ENCODE data around the gene COL4A2.

The COL4A2 gene

DNA sequence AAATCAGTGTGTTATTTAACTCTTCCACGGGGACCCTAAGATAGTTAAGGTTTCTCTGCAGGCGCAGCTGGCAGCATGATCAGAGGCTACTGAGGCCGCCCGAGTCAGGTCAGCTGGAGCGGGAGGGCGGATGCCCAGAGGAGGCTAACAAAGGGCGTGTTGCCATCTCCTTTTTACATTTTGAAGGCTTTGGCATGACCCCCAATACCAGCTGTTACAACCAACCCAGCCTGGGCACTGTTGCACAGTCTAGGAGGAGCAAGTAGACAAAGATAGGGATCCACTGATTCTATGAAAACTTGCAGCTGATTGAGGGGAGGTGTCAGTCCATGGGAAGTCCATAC, 15.7 kb downstream of the COL4A2 start:
- DNase-seq (ENCODE audit: low read depth) = no peak
- TF ChIP-seq, protein P1, sequence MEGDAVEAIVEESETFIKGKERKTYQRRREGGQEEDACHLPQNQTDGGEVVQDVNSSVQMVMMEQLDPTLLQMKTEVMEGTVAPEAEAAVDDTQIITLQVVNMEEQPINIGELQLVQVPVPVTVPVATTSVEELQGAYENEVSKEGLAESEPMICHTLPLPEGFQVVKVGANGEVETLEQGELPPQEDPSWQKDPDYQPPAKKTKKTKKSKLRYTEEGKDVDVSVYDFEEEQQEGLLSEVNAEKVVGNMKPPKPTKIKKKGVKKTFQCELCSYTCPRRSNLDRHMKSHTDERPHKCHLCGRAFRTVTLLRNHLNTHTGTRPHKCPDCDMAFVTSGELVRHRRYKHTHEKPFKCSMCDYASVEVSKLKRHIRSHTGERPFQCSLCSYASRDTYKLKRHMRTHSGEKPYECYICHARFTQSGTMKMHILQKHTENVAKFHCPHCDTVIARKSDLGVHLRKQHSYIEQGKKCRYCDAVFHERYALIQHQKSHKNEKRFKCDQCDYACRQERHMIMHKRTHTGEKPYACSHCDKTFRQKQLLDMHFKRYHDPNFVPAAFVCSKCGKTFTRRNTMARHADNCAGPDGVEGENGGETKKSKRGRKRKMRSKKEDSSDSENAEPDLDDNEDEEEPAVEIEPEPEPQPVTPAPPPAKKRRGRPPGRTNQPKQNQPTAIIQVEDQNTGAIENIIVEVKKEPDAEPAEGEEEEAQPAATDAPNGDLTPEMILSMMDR (conservative IDR thresholded peaks at IDR 0.05; ENCODE audit: low read length) = no peak
- no peak overlapping the region for H3K4me3 ChIP-seq (ENCODE audit: low read length)

DNA sequence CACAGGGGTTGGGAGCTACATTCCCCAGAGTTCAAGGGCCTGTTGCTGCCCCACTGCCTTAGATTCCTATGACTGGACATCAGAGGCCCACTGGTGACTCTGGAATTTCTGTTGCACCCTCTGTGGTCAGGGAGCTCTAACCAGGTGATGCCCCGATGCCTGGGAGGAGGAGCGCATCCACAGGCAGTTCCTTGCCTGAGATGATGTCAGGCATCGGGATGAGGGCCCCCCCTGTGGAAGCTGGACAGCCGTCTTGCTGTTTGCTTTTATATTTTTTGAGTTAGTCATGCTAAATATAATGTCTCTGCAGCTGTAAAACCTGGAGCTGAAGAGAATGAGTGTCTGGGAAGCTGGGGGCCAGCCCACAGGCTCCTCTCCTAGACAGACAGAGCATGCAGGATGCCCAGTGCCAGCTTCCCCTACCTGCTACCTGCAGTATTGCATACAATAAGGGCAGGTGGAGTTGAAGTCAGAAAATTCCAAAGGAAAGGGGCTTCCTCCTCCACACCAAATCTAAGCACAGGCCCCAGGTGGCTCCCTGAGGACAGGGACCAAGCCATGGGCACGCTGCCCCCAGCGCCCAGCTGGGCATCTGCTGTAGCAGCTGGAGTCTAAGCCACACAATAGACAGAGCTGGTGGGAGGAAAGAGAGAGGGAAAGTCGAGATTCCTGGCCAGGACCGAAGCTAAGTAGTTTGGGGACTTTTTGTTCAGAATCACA, 16.2 kb downstream of the COL4A2 start:
- TF ChIP-seq, protein P1 (conservative IDR thresholded peaks at IDR 0.05; ENCODE audit: low read length) = peak; percentile 5; the same call in 1 of the 2 replicates
- peak; percentile 89 for DNase-seq (ENCODE audit: low read depth)
- no peak overlapping the region for H3K4me3 ChIP-seq (ENCODE audit: low read length)

DNA sequence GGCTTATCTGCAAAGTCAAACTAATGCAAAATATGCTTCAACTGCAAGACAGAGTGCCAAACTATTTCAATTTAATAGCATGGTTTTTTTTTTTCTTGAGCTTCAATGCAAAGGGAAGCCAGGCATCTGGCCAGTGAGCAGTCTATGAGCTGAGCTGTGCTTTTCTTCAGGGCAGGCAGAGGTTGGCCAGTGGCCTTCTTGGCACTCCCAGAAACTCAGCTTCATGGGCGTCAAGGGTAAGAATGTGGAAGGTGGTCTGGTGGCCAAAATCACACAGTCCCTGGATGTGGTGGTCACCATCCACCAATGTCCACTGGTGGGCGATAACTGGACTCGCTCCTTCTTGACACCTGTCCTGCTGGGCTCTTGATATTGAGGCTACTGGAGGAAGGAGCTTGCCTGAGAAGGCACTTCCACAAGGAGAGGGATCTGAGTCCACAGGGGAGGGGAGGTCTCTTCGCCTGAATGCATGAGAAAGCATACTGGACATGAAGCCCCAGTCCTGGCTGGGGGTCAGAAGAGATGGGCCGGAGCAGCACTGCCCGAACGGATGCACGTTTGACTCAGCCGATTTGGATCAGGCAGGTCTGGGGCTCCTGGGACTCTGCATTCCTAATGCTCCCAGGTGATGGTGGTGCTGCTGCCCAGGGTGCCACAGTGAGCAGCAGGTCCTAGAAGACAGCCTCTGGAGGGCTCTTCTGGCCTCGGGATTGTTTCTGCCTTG, 17.1 kb downstream of the COL4A2 start:
- DNase-seq (ENCODE audit: low read depth) = no peak
- H3K4me3 ChIP-seq (ENCODE audit: low read length) = no peak overlapping the region
- TF ChIP-seq, protein P1 (conservative IDR thresholded peaks at IDR 0.05; ENCODE audit: low read length) = no peak

DNA sequence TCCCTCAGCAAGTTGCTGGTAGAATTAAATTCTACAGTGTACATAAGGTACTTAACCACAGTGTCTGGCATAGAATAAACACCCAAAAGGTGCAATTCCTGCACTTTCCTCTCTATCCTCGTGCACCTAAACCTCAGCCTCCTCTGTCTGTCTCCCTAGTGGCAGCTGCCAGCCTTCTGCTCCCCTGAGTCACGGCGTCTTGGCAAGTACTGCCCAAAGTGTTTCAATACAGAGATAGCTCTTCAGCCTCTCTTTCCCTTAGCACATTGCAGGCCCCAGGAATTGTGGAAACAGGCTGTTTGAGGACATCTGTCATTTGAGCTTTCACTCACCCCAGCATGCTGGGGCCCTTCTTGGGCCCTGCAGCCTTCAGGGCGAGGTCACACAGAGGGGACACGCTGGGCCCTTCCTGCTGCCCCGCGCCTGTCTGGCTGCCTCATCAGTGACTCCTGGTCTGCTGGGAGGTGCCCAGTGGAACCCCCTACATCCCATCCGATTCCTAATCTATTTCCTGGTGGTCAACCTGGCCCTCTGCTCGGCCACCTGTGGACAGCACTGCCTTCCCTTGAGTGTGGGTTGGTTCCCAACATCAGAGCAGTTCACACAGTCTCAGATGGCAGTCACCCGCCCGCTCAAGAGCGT, 19.3 kb downstream of the COL4A2 start:
- no peak for DNase-seq (ENCODE audit: low read depth)
- TF ChIP-seq, protein P1 (conservative IDR thresholded peaks at IDR 0.05; ENCODE audit: low read length) = no peak
- no peak overlapping the region for H3K4me3 ChIP-seq (ENCODE audit: low read length)

DNA sequence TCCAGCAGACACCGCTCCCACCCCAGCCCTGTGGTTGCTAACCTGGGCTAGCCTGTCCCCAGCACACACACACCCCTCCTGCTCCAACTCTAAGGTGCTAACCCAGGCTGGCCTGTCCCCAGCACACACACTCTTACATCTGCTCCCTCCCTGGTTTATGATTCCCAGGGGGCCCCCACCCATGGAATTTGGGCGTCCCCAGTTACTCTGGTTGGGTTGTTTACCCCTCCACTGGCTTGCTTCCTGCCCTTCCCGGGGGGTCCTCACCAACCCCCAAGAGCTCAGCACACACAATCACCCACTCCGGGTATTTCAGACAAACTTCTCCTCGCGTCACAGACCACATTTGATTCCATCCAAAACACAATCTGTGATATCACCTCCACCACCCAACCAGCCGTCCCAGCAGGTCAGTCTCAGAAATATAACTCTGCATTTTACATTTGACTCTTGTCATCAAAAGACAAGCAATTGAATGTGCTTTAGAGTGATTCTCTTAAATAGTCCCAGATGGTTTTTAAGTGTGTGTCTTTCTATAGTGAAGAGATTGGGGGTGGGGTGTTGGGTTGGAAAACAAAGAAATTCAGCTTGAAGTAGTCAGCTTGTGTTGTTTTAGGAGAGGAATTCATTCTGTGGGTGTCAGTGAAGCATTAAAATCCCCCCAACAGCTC, 20.1 kb downstream of the COL4A2 start:
- no peak overlapping the region for H3K4me3 ChIP-seq (ENCODE audit: low read length)

DNA sequence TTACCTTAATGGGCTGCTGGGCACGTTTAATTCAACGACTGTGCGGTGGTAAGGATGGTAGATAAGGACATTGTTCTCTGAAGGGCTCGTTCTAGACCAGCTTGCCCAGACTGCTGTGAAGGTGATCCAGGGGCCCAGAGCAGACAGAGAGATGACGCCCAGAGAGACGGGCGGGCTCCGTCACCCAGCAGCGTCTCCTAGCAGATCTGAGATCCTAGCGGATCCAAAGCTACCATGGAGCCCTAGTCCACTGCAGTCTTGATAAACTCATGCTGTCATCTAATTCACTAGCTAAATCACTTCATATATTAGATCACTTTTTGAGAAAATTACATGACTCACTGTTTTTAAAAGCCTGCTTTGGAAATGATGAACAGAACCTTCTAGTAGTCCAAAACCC, 21.5 kb downstream of the COL4A2 start:
- TF ChIP-seq, protein P1 (conservative IDR thresholded peaks at IDR 0.05; ENCODE audit: low read length) = no peak
- no peak for DNase-seq (ENCODE audit: low read depth)
- H3K4me3 ChIP-seq (ENCODE audit: low read length) = no peak overlapping the region

More for the DNA sequence above, 20.1 kb downstream of the COL4A2 start:
- TF ChIP-seq, protein P1 (conservative IDR thresholded peaks at IDR 0.05; ENCODE audit: low read length) = no peak
- peak; percentile 55 for DNase-seq (ENCODE audit: low read depth)

Data from AG10803 (cell line).